GM19324 (cell line): ENCODE measurements around the gene POU6F1.

Experiments
- ATAC-seq: cut with Tn5 transposase; IDR thresholded peaks from one replicate; pipeline ENCODE4 v1.9.1; 2021; ENCODE audit warnings: mild to moderate bottlenecking, moderate library complexity; ENCODE audit not compliant: unreplicated experiment, low FRiP score

POU6F1 gene

GRCh38 chr12:51172515-51173431 is 45.1 kb downstream of the POU6F1 start, which contains the start of gene TFCP2:
Gene TFCP2 (minus strand): TSS chr12:51173135. CDS start chr12:51172422, 713 bp downstream.
- peak; percentile 97 for ATAC-seq

- ATAC-seq: no peak
Observed at GRCh38 chr12:51171884-51172514, 45.9 kb downstream of the POU6F1 start.

- ATAC-seq: no peak
Observed at GRCh38 chr12:51163795-51164194, 54.1 kb downstream of the POU6F1 start.

GRCh38 chr12:51162217-51162616 is 55.6 kb downstream of the POU6F1 start:
- ATAC-seq: no peak

- no peak for ATAC-seq
Observed at GRCh38 chr12:51160814-51161459, 56.9 kb downstream of the POU6F1 start.

GRCh38 chr12:51156245-51156765 is 61.6 kb downstream of the POU6F1 start:
- ATAC-seq: no peak

GRCh38 chr12:51152953-51153352 is 64.9 kb downstream of the POU6F1 start:
- no peak for ATAC-seq

- no peak for ATAC-seq
Observed at GRCh38 chr12:51150777-51151176, 67.1 kb downstream of the POU6F1 start.

GRCh38 chr12:51147309-51147708 is 70.6 kb downstream of the POU6F1 start:
- ATAC-seq: no peak

GRCh38 chr12:51139292-51139844 is 78.5 kb downstream of the POU6F1 start:
- ATAC-seq: no peak
